Inflammatory macrophage treated with lipopolysaccharide for 4 hours (primary cell): ENCODE data around the gene AMDHD2.
A peak's percentile ranks its signal among the peaks of the same experiment; 100 is the strongest.

ENCODE experiments used
- DNase-seq: peaks from one replicate; pipeline ENCODE4 v3.0.0-alpha.2; 2020

The AMDHD2 gene

GRCh38 chr16:2500430-2500917 is 19.7 kb upstream of the AMDHD2 start:
- no peak for DNase-seq

GRCh38 chr16:2500918-2501750 is 19.0 kb upstream of the AMDHD2 start:
- peak; percentile 75 for DNase-seq

GRCh38 chr16:2501946-2502895 is 17.9 kb upstream of the AMDHD2 start:
- no peak for DNase-seq

GRCh38 chr16:2505695-2506094 is 14.5 kb upstream of the AMDHD2 start:
- DNase-seq = no peak

- DNase-seq = peak; percentile 76
These were observed 13.0 kb upstream of the AMDHD2 start for GRCh38 chr16:2507052-2507659.

GRCh38 chr16:2507665-2508064 is 12.5 kb upstream of the AMDHD2 start:
- DNase-seq = peak; percentile 86

- no peak for DNase-seq
These were observed 11.3 kb upstream of the AMDHD2 start for GRCh38 chr16:2508722-2509400.

GRCh38 chr16:2511128-2511800 is 8.9 kb upstream of the AMDHD2 start:
- peak; percentile 28 for DNase-seq

- DNase-seq = no peak
These were observed 8.0 kb upstream of the AMDHD2 start for GRCh38 chr16:2511996-2512734.

GRCh38 chr16:2512735-2513404 is 7.3 kb upstream of the AMDHD2 start:
- no peak for DNase-seq

GRCh38 chr16:2513405-2514332 is 6.5 kb upstream of the AMDHD2 start, which contains the start of gene ATP6V0C:
Gene ATP6V0C (plus strand): TSS chr16:2513952. CDS start chr16:2514104, 152 bp downstream.
- peak; percentile 91 for DNase-seq

GRCh38 chr16:2514333-2515179 is 5.6 kb upstream of the AMDHD2 start:
- DNase-seq = peak; percentile 26

GRCh38 chr16:2515180-2515851 is 4.9 kb upstream of the AMDHD2 start:
- peak; percentile 57 for DNase-seq

GRCh38 chr16:2516391-2517240 is 3.6 kb upstream of the AMDHD2 start:
- peak; percentile 89 for DNase-seq

- peak; percentile 21 for DNase-seq
These were observed 2.1 kb upstream of the AMDHD2 start for GRCh38 chr16:2517954-2518605.
